Suprapubic skin (tissue), 4 donors: ENCODE results near the gene CKAP4.

Experiments used
- EP300 ChIP-seq: sonication (generic); formaldehyde crosslinking; IDR thresholded peaks from one replicate; pipeline ENCODE4 v1.6.1; 2017; ENCODE audit warnings: antibody characterized with exemption
- POLR2A ChIP-seq, 2 donors: fragments of 450-650 bp; IDR thresholded peaks; one replicate each; pipeline ENCODE4 v1.6.1; 2017; ENCODE audit warnings: antibody characterized with exemption in 2 of 2, mild to moderate bottlenecking in 2 of 2, moderate library complexity in 2 of 2
- POLR2AphosphoS5 ChIP-seq, 3 donors: sonication (generic); formaldehyde crosslinking; IDR thresholded peaks; one replicate each; pipeline ENCODE4 v1.6.1; 2017; ENCODE audit warnings: antibody characterized with exemption in 3 of 3
- TF ChIP-seq, protein P1 (sequence below), 2 donors: fragments of 200-600 bp in 1 of 2; fragments of 450-650 bp in 1 of 2; sonication (generic) in 1 of 2; IDR thresholded peaks; one replicate each; pipeline ENCODE4 v1.5.1; 2016 to 2019; ENCODE audit warnings: antibody characterized with exemption in 2 of 2, mild to moderate bottlenecking in 1 of 2, moderate library complexity in 1 of 2

- TF ChIP-seq, protein P1, sequence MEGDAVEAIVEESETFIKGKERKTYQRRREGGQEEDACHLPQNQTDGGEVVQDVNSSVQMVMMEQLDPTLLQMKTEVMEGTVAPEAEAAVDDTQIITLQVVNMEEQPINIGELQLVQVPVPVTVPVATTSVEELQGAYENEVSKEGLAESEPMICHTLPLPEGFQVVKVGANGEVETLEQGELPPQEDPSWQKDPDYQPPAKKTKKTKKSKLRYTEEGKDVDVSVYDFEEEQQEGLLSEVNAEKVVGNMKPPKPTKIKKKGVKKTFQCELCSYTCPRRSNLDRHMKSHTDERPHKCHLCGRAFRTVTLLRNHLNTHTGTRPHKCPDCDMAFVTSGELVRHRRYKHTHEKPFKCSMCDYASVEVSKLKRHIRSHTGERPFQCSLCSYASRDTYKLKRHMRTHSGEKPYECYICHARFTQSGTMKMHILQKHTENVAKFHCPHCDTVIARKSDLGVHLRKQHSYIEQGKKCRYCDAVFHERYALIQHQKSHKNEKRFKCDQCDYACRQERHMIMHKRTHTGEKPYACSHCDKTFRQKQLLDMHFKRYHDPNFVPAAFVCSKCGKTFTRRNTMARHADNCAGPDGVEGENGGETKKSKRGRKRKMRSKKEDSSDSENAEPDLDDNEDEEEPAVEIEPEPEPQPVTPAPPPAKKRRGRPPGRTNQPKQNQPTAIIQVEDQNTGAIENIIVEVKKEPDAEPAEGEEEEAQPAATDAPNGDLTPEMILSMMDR (IDR thresholded peaks at IDR 0.05): no peak
- no peak for TF ChIP-seq POLR2AphosphoS5 (IDR thresholded peaks at IDR 0.05)
- no peak for TF ChIP-seq POLR2A (IDR thresholded peaks at IDR 0.05)
- no peak for TF ChIP-seq EP300
Measured at GRCh38 chr12:106219043-106219442, 28.8 kb downstream of the CKAP4 start.
